ENCODE results near the gene GRID2IP.
"Not testable (repeated sequence)": the region's sequence is repeated elsewhere in the genome, so short reads cannot be mapped to it uniquely, and the experiment has no call there.

The GRID2IP gene

DNA sequence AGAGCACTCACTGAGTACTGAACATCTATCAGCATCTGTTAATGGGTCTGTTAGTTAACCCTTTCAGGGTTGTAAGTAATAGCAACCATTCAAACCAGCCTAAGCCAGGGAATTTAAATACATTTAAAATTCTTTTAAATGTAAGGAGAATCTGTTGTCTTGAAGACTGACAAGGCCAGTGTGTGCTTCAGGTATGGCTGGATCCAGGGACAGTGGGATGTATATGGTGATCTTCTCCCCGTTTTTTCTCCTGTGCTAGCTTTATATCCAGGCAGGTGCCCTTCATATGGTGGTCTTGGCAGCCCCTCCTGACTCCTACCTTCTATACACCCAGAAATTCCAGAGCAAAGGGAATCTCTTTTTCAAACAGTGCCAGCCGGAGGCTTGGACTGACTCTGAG lies 56.9 kb downstream of the GRID2IP start:
- no peak for DNase-seq

DNA sequence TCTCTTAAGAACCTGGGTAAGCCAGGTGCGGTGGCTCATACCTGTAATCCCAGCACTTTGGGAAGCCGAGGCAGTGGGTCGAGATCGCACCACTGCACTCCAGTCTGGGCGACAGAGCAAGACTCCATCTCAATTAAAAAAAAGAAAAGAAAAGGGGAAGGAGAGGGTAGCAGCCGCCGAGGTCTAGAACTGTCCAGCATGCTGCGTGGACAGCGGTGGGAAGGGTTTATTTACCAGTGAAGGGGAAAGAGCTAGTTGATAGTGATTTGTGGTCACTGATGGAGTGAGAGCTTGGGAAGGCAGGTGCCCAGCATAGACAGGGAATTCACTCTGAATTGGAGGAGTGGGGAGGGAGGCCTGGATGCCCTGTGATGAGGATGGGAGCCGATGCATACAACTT lies 60.1 kb downstream of the GRID2IP start:
- DNase-seq: no peak

DNA sequence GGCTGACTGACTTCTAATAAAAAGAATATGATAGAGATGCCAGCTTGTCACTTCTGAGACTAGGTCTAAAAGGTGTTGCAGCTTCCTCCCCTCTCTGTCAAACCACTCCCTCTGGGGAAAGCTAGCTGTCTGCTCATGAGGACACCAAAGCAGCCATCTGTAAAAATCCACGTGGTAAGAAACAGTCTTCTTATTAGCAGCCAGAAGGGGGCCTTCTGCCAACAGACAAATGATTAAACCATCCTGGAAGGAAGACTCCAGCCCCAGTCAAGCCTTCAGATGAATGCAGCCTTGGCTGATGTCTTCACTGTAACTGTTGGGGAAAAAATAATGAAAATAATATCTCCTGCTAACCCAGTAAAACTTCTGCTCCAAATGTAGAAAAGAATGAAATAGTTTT lies 61.6 kb downstream of the GRID2IP start:
- no peak for DNase-seq

DNA sequence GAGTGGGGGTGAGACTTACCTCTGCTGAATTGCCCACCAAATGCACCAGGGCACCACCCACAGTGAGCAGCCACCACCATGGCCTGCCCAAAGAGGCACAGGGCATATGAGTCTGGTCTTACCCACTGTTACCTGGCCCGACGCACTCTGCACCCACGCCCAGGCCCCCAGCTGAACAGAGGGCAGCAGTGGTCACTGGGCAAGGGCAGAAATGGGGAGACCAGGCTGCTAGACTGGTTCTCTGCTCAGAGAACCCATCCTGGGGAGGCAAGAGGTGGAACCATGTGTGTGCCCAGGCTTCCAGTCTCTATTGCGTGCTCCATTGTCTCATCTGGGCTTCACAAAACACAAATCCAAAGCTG lies 64.1 kb downstream of the GRID2IP start:
- no peak for DNase-seq

DNA sequence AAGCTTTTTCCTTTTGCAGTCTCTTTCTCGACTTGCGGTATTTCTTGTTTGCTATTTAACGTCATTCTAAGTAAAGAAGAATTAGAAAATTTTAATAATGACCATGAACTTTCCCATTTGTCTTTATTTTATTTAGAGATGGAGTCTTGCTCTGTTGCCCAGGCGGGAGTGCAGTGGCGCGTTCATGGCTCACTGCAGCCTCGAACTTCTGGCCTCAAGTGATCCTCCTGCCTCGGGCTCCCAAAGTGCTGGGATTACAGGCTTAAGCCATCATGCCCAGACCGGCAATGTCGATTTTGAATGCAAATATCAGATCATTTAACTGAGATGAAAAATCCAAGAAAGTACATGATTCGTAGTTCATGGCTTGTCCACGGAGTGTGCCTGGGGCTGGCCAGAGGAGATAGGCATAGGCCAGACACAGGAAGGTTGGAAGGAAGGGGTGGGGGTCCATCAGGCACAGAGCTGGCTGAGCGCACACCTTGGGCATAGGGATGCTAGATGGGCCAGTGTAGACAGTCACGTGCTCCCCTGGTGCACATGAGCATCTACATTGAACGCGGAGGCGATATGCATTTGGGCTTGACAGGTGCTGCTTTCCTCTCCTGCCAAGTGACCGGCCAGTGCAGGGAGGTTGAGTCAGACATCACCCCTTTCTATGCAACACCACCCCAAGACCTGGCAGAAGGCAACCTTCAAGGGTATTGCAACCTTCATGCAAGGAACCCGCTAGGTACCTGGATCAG lies 64.7 kb downstream of the GRID2IP start:
- DNase-seq: no peak

DNA sequence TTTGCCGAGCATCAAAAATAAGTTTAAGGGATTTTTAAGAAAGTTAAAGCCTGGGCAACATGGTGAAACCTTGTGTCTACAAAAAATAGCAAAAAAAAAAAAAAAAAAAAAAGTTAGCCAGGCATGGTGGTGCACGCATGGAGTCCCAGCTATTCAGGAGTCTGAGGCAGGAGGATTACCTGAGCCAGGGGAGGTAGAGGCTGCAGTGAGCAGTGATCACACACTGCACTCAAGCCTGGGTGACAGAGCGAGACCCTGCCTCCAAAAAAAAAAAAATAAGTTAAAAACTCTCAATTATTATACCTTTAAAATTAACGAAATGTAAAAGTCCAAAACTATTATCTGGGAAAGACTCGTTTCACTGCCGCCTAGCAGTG lies 68.5 kb downstream of the GRID2IP start:
- no peak for DNase-seq

DNA sequence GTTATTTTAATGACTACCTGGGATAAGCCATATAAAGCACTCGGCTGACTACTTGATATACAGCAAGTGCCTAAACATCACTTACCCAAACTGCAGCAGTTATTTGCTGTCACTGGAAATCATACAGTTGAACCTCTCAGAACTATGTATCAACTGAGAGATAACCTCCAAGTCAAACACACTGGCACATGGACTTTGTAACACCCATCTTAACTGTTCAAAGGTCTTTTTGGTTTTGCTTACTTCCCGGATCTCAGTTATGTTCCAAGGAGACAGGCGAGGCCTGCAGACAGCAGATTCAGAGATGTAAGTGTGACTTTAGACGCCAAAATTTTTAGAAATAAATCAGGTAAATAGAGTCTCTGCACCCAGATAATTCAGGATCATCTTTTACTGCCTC lies 69.0 kb downstream of the GRID2IP start:
- DNase-seq: no peak

DNA sequence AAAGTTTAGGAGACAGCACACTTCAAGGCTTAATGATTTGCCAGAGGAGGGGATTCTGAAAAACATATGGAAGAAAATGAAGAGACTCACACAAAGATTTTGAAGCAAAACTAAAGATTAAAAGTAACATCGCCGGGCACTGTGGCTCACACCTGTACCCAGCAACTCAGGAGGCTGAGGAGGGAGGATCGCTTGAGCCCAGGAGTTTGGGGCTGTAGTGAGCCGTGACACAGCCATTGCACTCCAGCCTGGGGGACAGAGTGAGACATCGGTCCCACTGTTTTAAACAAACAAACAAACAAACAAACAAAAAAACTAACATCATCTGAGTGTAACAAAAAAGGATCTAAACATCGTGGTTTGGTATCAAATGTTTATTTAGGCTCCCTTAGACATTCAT lies 69.8 kb downstream of the GRID2IP start:
- no peak for DNase-seq

DNA sequence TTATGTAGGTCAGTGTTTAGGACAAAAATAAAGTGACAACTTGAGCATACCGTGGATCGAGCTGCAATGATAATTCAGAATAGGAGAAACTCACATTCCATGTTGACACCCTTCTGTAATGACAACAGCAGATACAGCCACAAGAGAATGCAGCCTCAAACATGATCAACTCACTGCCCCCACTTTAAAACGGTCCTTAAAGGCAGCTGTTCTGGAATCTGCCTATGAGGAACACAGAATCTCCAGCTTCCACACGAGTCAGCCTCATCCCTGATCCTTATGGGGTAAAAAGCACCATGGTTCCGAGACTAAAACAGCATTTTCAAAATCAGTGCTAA lies 71.0 kb downstream of the GRID2IP start:
- DNase-seq: no peak

DNA sequence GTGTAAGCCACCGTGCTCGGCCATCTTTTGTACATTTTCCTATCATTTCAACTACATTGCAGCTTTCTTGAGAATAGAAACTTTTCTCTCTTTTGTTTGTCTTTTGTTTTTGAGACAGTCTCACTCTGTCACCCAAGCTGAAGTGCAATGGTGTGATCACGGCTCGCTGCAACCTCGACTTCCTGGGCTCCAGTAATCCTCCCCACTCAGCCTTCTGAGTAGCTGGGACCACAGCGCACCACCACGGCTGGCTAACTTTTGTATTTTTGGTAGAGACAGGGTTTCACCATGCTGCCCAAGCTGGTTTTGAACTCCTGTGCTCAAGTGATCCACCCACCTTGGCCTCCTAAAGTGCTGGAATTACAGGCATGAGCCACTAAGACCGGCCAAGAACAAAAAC lies 72.2 kb downstream of the GRID2IP start:
- DNase-seq: no peak

DNA sequence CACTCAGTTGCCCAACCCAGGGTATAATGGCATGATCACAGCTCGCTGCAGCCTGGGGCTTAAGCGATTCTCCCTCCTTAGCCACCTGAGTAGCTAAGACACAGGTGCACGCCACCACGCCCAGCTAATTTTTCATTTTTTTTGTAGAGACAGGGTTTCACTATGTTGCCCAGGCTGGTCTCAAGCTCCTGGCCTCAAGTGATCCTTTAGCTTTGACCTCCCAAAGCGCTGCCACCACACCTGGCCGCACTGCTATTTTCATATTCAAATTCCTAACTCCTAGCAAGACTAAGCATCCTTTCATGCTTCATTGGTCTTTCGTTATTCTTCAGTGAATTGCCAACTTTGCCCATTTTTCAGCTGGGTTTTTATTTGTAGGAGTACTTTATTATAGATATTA lies 73.1 kb downstream of the GRID2IP start:
- no peak for DNase-seq

DNA sequence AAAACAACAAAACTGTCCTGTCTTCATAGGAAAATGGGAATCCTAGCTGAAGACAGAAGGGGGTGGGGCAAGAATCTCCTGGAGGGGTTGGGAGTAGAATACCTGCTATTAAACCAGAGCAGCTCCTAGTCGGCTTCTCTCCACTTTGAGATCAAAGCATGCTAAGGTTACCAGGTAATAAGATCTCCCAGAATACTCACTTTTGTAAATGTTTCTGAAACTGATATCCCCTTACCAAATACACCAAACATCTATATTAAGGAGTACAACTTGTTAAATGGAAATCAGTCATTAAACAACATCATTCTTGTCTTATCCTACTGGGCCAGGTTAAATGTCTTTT lies 74.0 kb downstream of the GRID2IP start:
- DNase-seq: no peak

DNA sequence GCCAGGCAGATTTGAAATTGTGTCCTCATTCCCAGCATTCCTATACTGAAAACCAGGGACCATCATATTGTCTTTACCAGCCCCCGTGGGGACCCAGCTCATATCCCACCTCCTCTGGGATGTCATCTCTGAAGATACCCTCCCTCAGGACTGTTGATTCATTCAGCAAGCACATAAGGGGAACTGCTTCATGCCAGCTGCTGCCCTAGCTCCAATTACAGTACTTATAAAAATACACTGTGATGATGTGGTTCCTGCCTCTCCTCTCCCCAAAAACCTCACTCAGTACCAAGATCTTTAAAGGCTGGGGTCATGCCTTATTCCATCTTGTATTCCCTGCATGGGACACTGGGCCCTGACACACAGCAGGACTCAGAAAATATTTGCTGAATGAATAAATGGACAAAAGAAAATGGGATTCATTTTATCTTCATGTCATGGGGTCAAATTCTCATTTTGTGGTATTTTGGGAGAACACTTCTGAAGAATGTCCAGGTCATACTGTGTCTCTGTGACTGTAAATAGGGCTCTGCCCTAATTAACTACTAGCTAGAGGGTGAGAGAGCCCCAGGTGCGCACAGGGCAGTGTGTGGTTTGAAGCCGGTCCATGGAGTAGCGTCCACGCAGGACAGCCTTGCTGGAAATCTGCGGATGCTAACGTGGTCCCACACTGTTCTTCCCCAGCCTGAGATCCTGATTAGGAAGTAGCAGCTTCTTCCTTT lies 74.5 kb downstream of the GRID2IP start:
- no peak for DNase-seq

DNA sequence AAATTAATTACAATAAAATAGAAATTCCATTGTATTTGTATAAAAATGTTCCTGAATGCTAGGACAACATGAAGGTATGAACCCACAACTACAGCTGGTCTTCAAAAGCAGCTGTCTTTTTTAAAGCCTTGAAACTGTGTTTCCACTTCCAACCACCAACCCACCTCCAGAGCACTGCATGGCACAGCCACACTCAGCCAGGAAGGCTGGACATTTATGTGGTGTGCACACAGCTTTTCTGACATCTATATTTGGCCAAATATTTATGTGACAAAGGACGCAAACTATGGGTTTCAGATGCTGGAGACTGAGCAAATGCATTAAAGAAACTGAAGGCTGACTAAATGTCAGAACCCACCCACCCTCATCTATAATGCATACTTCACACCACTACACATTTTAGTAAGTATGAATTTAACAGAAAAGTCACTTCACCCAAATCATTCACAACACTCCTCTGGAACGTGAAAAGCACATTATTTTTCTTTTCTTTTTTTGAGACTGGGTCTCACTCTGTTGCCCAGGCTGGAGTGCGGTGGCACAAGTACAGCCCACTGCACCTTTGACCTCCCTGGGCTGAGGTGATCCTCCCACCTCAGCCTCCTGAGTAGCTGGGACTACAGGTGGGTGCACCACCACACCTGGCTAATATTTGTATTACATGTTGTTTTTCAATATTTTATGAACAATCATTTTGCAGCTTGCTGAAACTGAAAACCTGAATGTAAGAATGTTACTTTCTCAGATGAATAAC lies 75.7 kb downstream of the GRID2IP start:
- DNase-seq: no peak

DNA sequence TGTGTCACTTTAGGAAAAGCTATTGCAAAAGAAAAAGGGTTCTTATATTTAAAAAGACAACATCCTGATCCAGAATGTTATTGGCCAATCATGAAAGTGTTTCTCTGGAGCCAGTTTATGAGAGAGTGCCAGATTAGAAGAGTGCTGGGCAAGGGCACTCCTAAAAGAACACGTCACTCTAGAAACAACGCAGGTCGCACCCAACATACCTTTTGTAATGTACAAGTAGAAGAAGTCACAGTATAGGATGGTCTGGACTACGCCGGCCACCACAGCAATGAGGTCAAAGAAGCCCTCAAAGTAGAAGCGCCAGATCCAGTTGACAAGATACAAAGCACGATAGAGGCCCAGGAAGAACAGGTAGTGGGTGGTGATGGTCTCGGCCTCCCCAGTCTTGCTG lies 85.4 kb downstream of the GRID2IP start:
- DNase-seq: no peak

DNA sequence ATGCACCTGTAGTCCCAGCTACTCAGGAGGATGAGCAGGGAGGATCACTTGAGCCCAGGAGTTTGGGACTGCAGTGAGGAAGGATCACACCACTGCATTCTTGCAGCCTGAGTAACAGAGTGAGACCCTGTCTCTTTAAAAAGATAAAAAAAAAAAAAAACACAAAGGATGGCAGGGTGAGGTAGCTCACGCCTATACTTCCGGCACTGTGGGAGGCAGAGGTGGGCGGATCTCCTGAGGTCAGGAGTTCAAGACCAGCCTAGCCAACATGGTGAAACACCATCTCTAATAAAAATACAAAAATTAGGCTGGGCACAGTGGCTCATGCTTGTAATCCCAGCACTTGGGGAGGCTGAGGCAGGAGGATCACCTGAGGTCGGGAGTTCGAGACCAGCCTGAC lies 87.7 kb downstream of the GRID2IP start:
- DNase-seq: not testable (repeated sequence)

DNA sequence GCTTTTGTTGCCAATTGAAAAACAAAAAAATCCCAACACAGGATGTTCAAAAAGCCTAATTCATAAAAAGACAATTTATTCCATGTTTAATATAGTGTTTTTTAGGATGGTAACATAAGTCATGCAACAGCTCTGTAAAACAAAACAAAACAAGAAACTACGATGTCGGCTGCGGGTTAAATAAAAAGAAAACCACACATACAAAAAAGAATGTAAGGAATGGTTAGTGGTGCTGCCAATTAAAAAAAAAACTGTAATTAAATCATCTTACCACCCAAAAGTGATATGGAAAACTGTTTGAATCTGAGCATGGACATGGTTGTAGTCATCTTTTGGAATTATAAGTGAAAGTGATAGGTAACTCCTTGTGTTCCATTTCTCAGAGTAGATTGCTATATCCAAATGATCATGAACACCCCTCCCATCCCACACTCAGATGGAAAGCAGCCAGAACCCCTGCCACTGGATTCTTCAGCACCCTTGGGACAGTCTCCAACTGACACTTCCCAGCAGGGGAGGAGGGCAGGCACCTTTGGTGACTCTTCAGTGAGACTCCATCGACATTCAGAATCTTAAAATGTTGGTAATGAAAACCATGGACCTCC lies 89.2 kb downstream of the GRID2IP start:
- no peak for DNase-seq

DNA sequence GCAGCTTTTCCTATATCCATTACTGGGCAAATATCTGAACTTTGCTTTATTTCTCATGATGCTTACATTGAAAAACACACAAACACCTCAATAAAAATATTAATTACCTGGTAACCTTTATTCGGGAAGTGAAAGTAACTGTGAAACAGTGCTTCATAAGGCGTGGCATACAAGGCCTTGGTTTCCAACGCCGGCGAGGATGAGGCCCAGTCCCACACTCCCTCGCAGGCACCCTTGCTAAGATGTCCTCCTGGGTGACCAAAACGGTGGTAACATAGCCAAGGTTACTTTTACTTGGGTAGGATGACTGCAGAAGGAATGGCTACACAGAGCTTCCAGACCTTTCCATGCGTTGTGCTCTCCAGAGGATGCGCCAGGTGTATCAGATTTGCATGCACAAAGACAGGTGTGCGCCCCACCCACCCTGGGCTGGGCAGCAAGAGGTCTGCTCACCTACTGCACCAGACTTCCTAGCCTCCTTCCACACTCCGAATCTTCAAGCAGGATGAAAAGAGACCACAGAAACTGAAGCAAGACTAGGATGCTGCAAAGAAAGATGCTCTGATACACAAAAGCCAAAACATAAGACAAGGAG lies 90.2 kb downstream of the GRID2IP start:
- DNase-seq: no peak

DNA sequence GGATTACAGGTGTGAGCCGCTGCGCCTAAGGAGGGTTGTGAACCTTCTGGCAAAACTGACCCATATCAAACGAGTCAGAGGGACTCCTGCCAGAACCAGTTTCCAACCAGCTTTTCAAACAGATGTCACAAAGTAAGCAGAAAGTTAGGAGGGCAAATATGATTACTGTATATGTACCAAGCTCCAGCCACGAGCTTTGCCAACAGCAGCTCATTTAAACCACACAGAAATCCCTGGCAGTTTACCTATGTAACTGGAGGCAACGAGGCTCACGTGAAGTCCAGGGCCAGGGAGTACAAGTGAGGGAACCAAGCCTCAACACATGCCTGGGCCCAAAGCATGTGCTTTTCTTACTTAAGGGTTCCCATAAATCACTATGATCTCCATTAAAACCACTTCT lies 91.0 kb downstream of the GRID2IP start:
- DNase-seq: no peak

DNA sequence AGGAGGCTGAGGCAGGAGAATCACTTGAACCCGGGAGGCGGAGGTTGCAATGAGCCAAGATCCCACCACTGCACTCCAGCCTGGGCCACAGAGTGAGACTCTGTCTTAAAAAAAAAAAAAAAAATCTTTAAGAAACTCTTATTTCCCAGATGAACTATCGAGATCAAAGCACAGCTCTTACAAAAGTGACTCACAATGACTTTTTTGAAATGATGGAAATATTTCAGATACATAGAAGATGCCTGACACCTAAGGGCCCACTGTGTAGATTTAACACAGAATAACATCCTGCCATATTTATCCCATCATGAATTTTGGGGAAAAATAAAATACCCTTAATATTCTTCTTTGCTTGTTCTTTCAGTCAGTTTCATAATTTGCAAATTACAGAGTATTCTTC lies 92.6 kb downstream of the GRID2IP start:
- DNase-seq: not testable (repeated sequence)

DNA sequence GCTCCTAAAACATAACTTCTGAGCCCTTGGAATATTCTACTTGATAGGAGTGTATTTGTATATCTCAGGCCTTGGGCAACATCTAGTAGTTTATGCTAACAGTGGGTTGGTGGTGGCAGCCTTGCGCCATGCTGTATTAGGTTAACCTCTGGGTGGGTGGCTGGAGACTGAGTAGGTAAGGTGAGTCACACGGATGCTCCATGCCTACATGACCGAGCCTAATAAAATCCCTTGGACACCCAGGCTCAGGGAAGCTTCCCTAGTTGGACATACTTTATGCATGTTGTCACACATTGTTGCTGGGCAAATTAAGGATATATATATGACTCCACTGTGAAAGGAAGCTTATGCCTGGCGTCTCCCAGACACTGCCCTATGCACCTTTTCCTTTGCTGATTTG lies 97.5 kb downstream of the GRID2IP start:
- DNase-seq: no peak

DNA sequence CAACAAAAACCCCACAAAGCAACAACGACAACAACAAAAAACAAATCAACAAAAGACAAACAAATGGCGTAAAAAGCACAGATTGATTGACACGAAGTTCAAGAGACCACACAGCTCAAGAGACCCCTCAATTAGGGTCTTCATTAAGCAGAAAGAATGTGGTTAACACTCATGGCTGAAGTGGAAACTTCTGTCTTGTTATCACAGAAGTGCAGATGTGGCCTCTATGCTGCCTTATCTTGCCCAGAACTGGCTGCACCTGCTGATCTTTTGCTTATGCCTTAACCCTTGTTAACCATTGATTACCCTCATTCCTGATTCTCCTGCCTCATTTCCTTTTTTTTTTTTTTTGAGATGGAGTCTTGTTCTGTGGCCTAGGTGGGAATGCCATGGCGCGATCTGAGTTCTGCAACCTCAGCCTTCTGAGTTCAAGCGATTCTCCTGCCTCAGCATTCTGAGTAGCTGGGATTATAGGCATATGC lies 100.0 kb downstream of the GRID2IP start:
- DNase-seq: no peak
